Testis (tissue), 2 donors: ENCODE results near the gene MED9.

Source experiments
- POLR2A ChIP-seq: fragments of 450-650 bp; IDR thresholded peaks from one replicate; pipeline ENCODE4 v1.6.1; 2017; ENCODE audit warnings: antibody characterized with exemption, mild to moderate bottlenecking, moderate library complexity
- TF ChIP-seq, protein P1 (sequence below), 3 experiments: fragments of 450-650 bp in 2 of 3; fragments of 200-600 bp in 1 of 3; sonication (generic) in 1 of 3; IDR thresholded peaks; one replicate each; pipeline ENCODE4 v1.5.1; 2016 to 2019; ENCODE audit warnings: antibody characterized with exemption in 3 of 3, mild to moderate bottlenecking in 2 of 3, moderate library complexity in 1 of 3

DNA sequence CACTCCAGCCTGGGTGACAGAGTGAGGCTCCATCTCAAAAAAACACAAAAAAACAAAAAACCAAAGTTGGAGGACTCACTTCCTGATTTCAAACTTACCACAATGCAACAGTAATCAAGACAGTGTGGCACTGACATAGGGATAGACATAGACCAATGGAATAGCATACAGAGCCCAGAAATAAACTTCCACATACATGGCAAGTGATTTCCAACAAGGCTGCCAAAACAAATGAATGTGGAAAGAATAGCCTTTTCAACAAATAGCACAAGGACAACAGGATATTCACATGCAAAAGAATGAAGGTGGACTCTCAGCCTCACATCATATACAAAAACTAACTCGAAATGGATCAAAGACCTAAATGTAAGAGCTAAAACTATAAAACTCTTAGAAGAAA, 56.2 kb downstream of the MED9 start:
- TF ChIP-seq, protein P1, sequence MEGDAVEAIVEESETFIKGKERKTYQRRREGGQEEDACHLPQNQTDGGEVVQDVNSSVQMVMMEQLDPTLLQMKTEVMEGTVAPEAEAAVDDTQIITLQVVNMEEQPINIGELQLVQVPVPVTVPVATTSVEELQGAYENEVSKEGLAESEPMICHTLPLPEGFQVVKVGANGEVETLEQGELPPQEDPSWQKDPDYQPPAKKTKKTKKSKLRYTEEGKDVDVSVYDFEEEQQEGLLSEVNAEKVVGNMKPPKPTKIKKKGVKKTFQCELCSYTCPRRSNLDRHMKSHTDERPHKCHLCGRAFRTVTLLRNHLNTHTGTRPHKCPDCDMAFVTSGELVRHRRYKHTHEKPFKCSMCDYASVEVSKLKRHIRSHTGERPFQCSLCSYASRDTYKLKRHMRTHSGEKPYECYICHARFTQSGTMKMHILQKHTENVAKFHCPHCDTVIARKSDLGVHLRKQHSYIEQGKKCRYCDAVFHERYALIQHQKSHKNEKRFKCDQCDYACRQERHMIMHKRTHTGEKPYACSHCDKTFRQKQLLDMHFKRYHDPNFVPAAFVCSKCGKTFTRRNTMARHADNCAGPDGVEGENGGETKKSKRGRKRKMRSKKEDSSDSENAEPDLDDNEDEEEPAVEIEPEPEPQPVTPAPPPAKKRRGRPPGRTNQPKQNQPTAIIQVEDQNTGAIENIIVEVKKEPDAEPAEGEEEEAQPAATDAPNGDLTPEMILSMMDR (IDR thresholded peaks at IDR 0.05): no peak
- no peak for TF ChIP-seq POLR2A
